B cell (primary cell): ENCODE results near the gene FHIT.

Experiments
- EZH2 ChIP-seq: IDR thresholded peaks from 2 replicates; pipeline ENCODE4 v1.6.1; 2012; ENCODE audit warnings: borderline replicate concordance, low read depth, mild to moderate bottlenecking, moderate library complexity, low read length; ENCODE audit not compliant: insufficient read depth, poor library complexity, severe bottlenecking
- TF ChIP-seq, protein P1 (sequence below): fragments of 200-600 bp; IDR thresholded peaks from one replicate; pipeline ENCODE4 v1.8.0; 2022; ENCODE audit warnings: antibody characterized with exemption, mild to moderate bottlenecking

DNA sequence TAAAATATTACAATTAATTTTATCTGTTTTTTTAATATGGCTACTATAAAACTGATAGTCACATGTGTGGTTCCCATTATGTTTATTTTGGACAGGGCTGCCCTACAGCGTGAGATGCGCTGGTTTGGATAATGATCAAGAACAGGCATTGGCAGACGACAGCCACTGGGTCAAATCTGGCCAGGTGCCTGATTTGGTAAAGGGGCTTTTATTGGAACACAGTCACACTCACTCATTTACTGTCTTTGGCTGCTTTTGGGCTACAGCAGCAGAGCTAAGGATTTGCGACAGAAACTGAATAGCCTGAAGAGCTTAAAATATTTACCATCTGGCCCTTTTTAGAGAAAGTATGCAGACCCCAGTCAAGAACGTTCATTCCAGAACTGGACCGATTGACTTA is 1477.3 kb downstream of the FHIT start:
- TF ChIP-seq, protein P1, sequence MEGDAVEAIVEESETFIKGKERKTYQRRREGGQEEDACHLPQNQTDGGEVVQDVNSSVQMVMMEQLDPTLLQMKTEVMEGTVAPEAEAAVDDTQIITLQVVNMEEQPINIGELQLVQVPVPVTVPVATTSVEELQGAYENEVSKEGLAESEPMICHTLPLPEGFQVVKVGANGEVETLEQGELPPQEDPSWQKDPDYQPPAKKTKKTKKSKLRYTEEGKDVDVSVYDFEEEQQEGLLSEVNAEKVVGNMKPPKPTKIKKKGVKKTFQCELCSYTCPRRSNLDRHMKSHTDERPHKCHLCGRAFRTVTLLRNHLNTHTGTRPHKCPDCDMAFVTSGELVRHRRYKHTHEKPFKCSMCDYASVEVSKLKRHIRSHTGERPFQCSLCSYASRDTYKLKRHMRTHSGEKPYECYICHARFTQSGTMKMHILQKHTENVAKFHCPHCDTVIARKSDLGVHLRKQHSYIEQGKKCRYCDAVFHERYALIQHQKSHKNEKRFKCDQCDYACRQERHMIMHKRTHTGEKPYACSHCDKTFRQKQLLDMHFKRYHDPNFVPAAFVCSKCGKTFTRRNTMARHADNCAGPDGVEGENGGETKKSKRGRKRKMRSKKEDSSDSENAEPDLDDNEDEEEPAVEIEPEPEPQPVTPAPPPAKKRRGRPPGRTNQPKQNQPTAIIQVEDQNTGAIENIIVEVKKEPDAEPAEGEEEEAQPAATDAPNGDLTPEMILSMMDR: no peak
- no peak for TF ChIP-seq EZH2
